Renal pelvis (tissue), 4 donors: ENCODE measurements around the gene TMEM63B. TPM values are rescaled to one million over a fixed set of nuclear protein-coding genes. Genes with fewer than 3 reads are reported as not detected.
A peak's percentile ranks its signal among the peaks of the same experiment; 100 is the strongest.
"Not testable (repeated sequence)": the region's sequence is repeated elsewhere in the genome, so short reads cannot be mapped to it uniquely, and the experiment has no call there.

ENCODE experiments used
- DNase-seq: peaks from one replicate; pipeline ENCODE4 v3.0.0-alpha.2; 2013
- polyA plus RNA-seq, 3 donors: library from polyadenylated mRNA; unstranded; fragments of 120-200 nt; gene quantifications; one replicate each; pipeline ENCODE4 v1.2.1, GENCODE V29; 2013; ENCODE audit not compliant: insufficient read length in 3 of 3

TMEM63B gene
- polyA plus RNA-seq, 3 donors = 38.0 to 39.1 (median 38.3) TPM

DNA sequence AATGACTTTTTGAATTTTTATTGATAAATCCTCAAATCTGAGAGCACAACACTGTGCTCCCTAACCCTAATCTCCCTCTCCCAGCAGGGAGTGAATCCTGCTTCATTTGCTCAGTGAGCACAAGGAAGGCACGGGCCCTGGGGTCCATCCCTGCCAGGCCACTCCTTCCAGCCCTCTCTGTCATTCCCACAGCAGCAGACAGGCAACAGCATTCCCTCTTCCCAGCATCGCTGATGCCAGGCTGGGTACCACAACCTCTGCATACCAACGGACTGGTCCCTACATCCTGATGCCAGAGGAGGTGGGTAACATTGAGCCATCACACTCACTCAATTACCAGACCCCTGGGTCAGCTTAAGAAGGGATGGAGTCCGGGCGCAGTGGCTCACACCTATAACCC, 34.3 kb upstream of the TMEM63B start:
- DNase-seq = no peak

DNA sequence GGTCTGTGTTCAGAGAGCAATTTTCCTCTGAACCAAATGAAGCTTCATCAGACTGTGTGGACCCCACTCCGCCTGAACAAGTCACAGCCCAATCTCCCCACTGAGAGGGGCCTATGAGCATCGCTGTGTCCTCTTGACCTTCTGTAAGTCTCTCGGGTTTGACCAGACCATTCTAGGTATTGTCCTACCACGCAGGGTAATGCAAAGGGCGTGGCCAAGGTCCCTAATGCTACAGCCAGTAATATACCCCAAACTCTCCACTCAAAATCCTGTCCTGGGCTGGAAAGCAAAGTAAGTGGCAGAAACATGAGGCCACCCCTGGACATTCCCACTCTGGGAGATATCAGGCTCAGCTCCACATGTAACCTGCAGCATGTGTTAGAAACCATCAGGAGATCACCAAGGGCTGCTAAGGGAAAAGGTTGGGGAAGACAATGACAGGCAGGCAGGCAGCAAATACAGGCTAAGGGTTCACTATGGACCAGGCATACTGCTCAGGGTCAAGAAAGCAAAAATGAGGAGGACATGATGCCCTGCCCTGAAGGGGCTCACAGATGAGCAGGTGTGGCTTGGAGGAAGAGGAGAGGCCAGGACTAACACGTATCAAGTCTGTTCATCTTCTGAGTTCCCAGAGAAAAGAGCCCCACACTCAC, 33.5 kb upstream of the TMEM63B start:
- no peak for DNase-seq

DNA sequence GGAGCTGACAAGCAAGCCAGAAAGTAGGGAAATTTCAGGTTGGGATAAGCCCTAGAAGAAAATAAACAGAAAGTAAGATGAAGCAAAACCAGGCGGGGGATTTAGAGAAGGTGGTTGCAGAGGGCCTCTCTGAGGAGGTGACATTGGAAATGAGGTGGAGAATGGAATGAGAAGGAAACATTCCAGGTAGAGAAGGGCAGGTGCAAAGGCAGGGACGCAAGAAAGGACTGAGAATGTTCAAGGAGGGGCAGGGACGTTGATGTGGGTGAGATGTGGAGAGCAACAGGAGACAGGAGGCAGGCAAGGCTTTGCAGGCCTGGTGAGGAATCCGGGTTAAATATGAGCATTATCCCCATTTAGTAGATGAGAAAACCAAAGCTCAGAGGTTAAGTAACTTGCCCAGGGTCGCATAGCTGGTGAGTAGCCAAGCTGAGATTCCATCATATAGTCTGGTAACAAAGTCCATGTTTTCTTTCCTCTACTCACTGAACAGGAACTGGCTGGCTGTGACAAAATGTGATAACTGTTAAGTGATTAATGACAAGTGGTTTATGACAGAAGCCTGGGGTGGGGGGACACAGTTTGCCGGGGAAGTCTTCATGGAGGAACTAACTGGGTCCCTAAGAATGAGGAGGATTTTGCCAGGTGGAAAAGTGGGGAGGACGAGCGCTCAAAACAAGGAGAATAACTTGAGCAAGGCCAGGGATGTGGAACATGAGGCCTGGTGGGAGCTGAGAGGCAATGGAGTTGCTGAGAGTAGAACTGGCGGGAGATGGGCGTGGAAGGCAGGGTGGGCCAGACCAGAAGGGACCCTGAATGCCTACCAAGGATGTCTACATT, 32.7 kb upstream of the TMEM63B start:
- no peak for DNase-seq

DNA sequence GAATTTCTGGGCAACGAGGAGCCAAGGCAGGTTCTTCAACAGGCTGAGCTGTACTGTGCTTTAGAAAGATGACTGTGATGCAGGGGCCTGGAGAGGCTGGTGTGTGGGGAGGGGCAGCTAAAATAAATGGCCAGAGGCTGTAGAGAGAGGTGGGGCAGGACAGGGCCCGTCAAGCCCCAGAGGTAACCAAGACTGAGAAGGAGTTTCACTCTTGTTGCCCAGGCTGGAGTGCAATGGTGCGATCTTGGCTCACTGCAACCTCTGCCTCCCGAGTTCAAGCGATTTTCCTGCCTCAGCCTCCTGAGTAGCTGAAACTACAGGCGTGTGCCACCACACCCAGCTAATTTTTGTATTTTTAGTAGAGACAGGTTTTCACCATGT, 32.1 kb upstream of the TMEM63B start:
- DNase-seq = not testable (repeated sequence)

DNA sequence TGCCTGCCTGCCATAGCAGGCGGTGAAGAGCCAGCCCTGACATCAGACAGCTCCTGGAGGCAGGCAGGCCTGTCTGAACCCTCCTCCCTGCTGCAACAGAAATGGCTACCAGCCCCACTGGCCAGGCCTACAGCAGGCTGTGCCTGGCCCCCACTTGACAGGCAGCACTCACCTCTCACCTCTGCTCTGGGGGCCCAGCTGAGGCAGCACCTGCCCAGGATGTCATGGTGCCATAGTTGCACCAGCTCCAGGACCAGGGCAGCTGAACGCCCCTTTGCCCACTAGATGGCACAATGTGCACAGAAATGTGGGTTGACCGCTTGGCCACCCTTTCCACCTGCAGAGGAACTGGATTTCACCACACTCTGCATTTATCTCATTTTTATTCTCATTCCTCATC, 30.7 kb upstream of the TMEM63B start:
- peak; percentile 61 for DNase-seq

DNA sequence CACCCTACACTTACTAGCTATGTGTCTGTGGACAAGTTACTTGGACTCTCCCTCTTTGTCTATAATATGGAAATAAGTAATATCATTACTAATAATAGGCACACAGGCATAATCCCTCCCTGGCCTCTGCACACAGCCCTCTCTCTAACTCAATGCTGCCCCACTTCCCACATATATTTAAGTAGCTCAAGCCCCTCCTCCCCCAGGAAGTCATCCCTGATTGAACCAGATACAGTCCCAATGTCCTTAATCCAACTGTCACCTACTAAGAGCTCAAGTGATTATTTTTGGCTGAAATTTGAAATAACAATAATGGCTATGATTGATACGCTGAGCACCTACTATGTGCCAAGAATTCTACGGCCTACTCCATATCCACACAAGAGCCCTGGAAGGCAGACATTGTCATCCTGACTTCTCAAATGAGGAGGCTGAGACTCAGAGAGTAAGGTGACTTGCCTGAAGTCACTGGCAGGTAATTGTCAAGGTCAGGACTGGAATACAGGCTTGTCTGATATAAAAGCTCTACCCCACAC, 29.5 kb upstream of the TMEM63B start:
- DNase-seq = no peak

DNA sequence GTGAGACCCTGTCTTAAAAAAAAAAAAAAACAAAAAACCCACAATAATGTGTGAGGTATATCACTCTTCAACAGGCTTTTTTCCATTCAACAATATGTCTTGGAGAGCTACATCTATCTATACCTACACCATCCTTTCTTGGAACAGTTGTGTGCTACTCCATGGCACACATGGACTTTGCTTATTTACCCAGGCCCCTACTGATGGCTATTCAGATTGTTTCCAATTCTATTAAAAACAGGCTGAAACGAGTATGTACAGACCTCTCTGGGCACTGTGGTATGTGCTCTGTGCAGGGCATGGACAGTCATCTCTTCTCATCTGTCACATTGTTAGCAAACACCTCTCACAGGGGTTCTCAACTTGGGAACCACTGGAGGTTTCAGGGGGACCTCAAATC, 28.2 kb upstream of the TMEM63B start:
- no peak for DNase-seq

DNA sequence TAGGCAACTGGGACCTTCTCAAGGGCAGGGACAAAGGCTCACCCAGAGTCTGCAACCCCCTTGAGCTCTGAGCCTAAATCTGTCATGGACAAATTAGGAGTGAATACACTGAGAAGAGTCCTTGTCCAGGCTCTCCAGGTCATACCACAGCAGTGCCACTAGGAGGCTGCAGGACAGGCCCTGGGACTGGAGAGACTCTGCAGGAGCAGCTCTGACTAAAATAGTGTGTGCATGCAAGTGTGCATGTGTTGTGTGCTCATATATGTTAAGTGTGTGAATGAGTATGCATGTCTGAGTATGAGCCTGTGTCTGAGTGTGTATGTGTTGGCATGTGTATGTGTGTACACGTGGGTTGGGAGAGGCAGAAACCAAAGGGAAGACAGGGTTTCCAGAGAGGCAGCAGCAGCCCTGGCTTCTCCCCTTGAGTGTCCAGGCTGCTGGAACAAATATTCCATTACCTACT, 27.2 kb upstream of the TMEM63B start:
- no peak for DNase-seq

DNA sequence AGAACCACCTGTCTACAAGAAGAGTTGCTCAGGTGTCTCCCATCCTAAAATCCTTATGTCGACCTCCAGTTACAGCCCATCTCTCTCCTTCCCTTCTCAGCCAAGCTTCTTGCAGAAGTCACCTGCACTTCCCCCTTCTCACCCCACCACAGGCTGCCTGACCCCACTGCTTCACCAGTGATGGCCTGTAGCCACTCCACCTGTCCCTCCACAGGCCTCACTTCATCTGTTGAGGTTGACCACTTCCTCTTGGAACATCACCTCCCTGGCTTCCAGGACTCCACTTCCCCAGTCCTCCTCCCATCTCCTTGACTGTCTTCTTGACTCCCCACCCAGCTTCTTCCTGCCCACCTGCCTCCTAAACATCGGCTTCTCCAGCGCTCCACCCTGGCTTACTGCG, 25.5 kb upstream of the TMEM63B start:
- DNase-seq = no peak

DNA sequence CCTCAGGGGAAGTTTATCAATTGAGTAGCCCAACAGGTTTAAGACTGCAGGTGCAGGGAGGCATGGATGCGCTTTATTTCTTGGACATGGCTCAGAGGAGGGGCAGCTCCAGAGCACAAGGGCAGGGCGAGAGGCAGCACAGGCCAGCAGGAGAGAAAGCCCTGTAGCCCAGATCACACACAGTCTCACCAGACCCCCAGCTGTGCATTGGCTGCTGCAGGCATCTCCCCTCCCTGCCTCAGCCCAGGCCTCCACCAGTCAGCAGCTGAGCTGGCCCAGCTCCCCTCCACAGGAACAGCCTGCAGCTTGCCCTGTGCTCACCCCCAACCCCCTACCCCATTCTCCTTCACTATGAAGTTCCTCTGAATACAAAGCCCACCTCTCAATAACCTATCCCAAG, 24.8 kb upstream of the TMEM63B start:
- DNase-seq = no peak

DNA sequence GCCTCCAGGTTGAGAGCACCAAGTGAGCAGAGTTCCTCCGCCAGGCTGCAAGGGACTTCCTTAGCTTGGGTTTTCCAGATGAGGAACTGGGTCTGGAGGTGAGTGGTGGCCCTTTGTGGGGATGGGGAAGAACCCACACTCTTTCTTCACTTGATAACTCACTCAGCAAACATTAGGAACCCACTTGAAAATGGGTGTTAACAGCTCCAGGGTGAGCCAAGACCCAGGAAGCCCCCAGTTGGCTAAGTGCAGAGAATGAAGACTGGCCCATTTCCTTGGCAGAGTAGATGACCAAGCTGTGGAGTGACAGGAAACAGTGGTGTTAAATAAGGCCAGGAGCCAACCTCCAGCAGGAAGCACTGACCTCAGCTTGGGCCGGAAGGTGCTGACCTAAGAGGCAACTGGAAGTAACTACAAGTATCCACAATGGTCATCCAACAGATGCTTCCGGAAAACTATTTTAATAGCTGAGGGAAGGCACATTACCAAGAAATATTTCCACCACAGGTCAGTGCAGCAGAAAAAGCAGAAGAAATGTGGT, 22.8 kb upstream of the TMEM63B start:
- peak; percentile 15 for DNase-seq

DNA sequence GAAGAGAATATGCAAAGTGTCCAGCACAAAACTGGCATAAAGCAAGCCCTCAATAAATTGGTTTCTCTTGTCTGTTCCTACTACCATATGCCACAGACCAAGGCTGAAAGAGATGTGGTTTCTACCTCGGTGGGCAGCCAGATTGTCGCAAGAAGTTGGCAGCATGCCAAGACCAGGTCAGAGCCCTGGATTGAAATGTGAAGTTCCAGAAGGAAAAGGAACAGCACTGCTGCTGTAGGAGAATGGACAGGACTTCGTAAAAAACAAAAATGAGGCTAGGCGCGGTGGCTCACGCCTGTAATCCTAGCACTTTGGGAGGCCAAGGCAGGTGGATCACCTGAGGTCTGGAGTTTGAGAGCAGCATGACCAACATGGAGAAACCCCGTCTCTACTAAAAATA, 22.2 kb upstream of the TMEM63B start:
- no peak for DNase-seq

DNA sequence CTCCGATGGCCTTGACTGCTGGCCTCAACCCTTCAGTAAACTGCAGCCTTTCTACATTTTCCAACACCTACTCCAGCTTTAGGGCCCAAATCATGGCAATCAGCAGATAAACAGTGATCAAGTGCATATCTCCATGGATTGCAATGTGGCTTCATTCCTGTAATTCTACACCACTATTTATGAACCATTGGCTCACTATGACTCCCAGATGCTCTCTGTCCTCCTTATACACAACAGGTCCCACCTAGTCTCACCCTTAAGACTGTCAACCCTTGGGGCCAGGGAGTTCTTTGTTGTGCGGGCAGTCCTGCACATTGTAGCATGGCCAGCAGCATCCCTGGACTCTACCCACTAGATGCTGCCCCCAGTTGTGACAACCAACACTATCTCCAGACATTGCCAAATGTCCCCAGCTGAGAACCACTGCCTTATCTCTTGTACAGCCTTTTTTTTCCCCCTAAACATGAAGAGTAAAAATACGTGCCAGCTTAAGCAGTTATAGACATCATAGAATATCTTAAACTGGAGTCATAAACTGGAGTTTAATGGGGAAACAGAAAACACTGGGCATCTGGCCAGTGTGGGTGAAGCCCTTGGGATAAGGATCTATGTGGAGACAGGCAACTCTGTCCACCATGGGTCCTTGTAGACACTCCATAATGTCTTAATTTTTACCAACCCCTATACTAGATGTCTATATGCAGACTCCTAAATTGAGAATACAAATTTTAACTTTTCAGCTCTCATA, 21.2 kb upstream of the TMEM63B start:
- no peak for DNase-seq

DNA sequence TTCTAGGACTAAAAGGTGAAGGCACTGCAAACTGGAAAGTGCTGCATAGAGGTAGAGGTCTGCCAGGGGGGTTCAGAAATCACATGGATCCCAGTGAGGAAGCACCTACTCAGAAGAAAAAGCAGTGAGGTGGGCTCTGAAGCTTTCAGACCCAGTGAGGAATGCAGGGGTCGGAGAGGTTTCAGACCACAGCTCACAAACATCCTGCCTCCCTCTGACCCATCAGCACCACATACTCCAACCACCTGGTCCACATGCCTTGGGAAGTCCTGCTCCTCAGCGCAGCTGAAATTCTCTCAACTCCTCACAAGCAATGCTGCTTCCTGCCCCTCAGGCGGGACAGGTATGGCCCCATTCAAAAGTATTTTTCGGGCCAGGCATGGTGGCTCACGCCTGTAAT, 20.3 kb upstream of the TMEM63B start:
- DNase-seq = no peak

DNA sequence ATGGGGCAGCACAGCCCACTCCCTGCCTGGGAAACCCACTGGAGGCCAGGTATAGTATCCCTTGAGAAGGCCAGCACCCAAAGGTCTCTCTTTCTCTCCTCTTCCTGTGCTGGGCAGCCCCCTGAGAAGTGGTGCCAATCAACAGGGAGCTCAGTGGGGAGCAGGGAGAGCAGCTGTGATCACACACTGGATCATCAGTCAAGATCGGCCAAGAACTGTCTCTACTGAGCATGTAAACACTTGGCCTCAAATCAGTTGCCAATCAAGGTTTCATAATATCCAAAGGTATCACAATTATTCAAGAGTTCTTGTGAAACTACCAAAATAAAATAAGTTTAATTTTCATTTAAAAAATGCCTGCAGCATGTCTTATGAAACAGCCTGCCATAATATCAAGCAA, 18.9 kb upstream of the TMEM63B start:
- no peak for DNase-seq

DNA sequence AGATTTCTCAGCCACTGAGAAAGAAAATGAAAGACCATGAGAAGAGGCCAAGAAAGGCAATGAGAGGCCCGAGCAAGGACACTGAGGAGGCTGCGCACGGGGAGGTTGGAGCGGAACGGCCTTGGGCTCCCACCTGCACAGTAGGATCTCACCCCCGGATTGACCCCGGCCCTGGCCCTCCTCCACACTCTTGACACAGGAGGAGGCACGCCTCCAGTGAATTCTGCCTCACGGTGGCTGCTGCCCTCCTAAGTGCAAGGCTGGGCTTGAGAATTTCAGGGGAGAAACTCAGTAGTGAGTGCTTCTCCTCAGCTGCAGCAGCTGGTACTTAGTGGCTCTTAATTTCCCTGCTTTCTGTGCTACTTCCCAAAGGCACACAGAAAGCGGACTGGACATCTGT, 18.1 kb upstream of the TMEM63B start:
- DNase-seq = no peak

DNA sequence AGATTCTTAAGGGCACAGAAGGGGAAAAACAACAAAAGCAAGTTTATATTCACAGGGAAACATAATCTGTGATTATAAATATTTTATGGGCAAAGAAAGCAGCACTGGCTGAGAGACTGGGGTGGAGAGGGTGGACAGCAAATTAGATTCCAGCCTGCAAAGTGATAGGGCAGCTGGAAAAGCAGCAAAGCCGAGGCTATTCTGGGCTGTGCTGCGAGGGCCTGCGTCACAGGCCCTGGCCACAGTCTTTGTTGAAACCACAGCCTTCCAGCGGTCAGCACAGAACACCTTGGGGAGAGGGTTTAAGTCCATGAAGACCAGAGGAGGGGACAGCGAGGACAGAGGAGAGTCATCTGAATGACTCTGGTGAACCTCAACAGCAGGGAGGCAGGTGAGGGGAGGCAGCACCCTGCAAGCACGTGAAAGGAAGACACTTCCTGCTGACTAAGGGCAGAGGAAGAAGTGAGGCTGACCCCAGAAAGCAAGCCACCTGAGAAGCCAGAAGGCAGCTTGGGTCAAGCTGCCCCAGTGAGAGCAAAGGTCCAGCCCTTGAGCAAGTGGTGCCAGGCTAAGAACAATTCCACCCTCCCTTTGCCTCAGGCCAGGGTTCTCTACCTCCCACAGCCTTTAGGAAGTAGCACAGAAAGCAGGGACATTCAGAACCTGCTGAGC, 17.2 kb upstream of the TMEM63B start:
- DNase-seq = no peak

DNA sequence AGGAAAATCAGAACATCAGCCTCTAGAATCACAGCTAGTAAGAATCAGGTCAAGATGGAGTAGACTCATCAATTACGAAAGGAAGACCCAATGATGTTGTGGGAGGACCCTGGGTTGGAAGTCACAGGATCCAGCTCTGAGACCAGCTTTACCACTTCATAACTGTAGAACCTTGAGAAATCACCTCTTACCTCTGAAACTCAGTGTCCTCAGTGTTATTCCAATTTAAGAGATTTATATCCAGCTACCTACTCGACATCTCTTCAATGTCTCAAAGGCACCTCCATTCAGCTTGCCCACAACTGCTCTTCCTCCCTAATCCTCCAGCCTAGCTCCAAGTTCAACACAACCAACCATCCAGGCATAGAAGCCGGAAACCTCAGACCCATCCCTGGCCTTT, 16.4 kb upstream of the TMEM63B start:
- no peak for DNase-seq

DNA sequence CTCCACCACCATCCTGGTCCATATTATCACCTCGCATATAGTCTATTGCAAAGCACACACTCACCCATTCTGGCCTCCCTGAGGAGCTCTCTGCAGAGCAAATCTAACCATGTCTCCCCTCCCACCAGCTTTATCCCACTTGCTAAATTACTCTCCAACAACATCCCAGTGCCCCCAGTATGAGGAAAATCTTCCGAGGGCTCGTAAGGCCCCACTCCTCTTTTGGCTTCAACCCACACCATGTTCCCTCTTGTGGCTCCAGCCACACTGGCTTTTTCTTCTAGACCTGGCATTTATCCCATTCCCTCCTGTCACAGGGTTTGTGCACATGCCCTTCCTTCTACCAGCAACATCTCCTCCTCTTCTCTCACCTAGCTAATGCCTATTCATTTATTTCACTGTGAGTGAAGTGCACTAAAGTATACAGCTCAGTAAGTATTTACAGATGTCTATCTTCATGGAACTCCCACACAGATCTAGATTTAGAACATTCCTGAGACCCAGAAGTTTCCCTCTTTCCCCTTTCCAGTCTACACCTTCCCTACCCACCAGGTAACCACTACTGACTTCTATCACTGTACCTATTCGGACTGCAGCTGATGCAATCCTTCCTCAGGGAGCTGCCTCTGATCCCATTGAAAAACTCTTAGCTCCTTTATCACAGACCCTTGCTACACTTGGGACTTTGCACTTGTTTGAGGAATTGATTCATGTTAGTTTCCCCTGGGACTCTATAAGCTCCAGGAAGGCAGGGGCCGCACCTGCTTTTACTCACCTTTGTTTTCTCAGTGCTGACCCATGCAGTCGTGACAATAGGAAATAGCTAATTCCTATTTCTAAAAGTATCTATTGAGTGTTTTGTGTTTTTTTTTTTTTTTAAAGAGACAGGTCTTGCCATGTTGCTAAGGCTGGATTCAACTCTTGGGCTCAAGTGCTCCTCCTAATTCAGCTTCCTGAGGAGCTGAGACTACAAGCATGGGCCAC, 15.6 kb upstream of the TMEM63B start:
- DNase-seq = no peak

DNA sequence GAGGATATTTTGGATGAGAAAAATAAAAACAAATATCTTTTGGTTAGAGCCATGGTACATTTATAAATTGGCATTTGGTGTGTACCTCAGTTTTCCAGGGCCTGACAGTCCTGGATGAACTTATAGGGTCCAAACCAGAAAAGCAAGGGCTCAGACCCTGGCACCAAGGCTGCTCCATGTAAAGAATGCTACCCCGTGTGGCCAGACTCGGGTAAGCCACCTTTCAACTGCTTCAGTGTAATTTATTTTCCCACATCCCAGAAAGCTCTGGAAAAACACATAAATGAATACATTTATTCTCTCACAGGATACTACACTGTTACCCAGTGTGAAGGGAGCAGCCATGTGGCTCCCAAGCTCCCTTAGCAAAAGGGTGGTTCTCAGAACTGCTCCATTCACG, 13.9 kb upstream of the TMEM63B start:
- no peak for DNase-seq
